Uterus (tissue), 2 donors: ENCODE measurements around the gene SOCS2.

ENCODE experiments used
- POLR2A ChIP-seq, 2 donors: fragments of 450-650 bp; IDR thresholded peaks; one replicate each; pipeline ENCODE4 v1.6.1; 2016; ENCODE audit warnings: antibody characterized with exemption in 2 of 2, mild to moderate bottlenecking in 1 of 2, moderate library complexity in 1 of 2
- TF ChIP-seq, protein P1 (sequence below), 4 experiments: fragments of 200-600 bp in 2 of 4; fragments of 450-650 bp in 2 of 4; sonication (generic) in 2 of 4; IDR thresholded peaks; one replicate each; pipeline ENCODE4 v1.5.1; 2016 to 2019; ENCODE audit warnings: antibody characterized with exemption in 4 of 4, mild to moderate bottlenecking in 2 of 4, moderate library complexity in 1 of 4

DNA sequence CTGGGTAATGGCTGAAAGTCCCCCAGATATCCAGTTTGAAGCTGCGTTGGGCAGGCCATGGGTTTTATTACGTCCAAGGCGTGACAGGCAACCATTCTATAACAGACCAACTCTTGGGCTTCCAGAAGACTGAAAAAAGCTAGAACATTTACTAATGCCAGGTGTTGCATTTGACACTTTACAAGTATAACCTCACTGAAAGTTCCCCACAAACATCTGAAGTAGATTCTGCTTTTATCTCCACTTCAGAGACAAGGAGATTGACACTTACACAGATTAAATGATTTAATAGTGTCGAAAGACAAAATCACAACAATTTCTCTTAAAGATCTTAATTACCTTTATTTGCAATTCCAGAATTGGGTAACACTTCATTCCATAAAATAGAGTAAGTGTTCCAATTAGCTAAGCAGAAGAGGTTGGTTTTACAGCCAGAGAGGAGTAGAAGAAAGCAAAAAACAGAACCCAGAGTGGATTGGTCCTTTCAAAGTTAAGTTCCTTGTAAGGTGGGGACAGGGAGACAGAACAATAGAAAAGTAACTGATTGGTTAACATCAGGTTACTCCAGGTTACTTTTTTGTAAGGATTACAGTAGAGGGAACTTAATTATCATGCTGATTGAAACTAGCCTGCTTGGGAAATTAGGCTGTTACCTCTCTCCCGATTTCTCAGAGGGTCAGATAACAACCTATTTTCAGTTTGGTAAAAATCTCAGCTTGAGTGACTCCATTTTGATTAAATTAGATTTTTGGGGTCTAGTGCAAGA is 11.3 kb downstream of the SOCS2 start:
- TF ChIP-seq, protein P1, sequence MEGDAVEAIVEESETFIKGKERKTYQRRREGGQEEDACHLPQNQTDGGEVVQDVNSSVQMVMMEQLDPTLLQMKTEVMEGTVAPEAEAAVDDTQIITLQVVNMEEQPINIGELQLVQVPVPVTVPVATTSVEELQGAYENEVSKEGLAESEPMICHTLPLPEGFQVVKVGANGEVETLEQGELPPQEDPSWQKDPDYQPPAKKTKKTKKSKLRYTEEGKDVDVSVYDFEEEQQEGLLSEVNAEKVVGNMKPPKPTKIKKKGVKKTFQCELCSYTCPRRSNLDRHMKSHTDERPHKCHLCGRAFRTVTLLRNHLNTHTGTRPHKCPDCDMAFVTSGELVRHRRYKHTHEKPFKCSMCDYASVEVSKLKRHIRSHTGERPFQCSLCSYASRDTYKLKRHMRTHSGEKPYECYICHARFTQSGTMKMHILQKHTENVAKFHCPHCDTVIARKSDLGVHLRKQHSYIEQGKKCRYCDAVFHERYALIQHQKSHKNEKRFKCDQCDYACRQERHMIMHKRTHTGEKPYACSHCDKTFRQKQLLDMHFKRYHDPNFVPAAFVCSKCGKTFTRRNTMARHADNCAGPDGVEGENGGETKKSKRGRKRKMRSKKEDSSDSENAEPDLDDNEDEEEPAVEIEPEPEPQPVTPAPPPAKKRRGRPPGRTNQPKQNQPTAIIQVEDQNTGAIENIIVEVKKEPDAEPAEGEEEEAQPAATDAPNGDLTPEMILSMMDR (IDR thresholded peaks at IDR 0.05): no peak
- no peak for TF ChIP-seq POLR2A (IDR thresholded peaks at IDR 0.05)
